Stimulated activated CD4-positive, alpha-beta T cell treated with anti-CD3 and anti-CD28 coated beads, Interleukin-12 subunit alpha, Interleukin-12 subunit beta, amount 100 ng/mL, for 48 hours (primary cell): Measurements from ENCODE around the gene CTNNA1.

Source experiments
- DNase-seq, 3 donors: peaks; one replicate each; pipeline ENCODE4 v3.0.0-alpha.2; 2020; ENCODE audit warnings: low read depth in 2 of 3, low spot score in 1 of 3

The CTNNA1 gene

GRCh38 chr5:138927979-138928378, 174.8 kb downstream of the CTNNA1 start:
- no peak for DNase-seq

GRCh38 chr5:138929571-138929955, 176.3 kb downstream of the CTNNA1 start:
- no peak for DNase-seq

GRCh38 chr5:138930371-138931097, 177.3 kb downstream of the CTNNA1 start:
- no peak for DNase-seq

GRCh38 chr5:138932171-138932810, 179.1 kb downstream of the CTNNA1 start:
- DNase-seq: no peak

- no peak for DNase-seq
Observed at GRCh38 chr5:138933522-138934290, 180.5 kb downstream of the CTNNA1 start.

GRCh38 chr5:138934971-138935370, 181.7 kb downstream of the CTNNA1 start:
- DNase-seq: no peak

- DNase-seq: no peak
Observed at GRCh38 chr5:138935466-138935865, 182.2 kb downstream of the CTNNA1 start.

- no peak for DNase-seq
Observed at GRCh38 chr5:138936225-138936967, 183.2 kb downstream of the CTNNA1 start.

- DNase-seq: no peak
Observed at GRCh38 chr5:138936968-138937345, 183.7 kb downstream of the CTNNA1 start.

- no peak for DNase-seq
Observed at GRCh38 chr5:138937392-138938387, 184.5 kb downstream of the CTNNA1 start.

- DNase-seq: no peak
Observed at GRCh38 chr5:138938526-138938925, 185.3 kb downstream of the CTNNA1 start.

GRCh38 chr5:138942066-138942465, 188.8 kb downstream of the CTNNA1 start:
- DNase-seq: no peak

- no peak for DNase-seq
Observed at GRCh38 chr5:138942861-138943260, 189.6 kb downstream of the CTNNA1 start.

- DNase-seq: no peak
Observed at GRCh38 chr5:138943599-138944173, 190.5 kb downstream of the CTNNA1 start.

- DNase-seq: no peak
Observed at GRCh38 chr5:138944527-138945322, 191.5 kb downstream of the CTNNA1 start.

- DNase-seq: no peak
Observed at GRCh38 chr5:138945421-138946240, 192.4 kb downstream of the CTNNA1 start.

- no peak for DNase-seq
Observed at GRCh38 chr5:138946241-138946623, 193.0 kb downstream of the CTNNA1 start.

GRCh38 chr5:138946831-138947560, 193.8 kb downstream of the CTNNA1 start:
- no peak for DNase-seq
